ENCODE measurements around the gene RAB30.

DNA sequence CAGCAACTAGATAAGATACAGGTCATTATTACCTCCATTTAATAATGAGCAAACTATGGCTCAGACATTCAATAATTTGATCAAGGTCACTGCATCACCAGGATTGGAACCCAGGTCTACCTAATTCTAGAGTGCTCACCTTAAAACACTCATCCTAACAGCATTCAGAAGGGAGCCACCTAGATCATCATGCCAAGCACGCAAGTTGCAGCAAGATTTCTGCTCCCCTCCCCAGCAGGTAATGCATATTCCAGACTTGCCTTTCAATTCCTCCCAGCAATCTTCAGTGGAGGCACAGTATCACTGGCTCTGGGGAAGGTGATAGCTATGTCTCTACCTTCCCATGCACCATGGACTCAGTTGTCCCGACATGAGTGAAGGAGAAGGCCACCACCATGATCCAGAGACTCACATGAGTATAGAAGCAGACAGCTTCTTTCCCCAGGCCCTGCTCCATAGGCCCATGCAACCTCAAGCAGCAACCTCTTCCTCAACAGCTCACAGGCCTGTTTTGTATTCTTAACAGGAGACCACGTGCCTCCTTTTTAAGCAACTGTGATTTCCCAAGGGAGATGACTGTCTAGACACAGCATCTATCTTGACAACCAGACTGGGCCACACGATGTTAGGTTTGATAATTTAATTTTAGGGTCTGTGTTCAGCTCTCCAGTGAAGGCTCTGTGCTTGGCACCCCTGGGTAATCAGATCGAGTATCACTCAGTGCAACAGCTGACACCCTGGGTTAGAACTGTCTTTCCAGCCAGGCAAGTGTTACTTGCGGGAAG is 36.4 kb downstream of the RAB30 start:
- no peak for TF ChIP-seq YY1 (IDR thresholded peaks at IDR 0.05; ENCODE audit: insufficient read depth, insufficient read length)
- TF ChIP-seq ZNF274 (IDR thresholded peaks at IDR 0.05; ENCODE audit: low read depth, low read length): no peak
- TF ChIP-seq SUZ12 (IDR thresholded peaks at IDR 0.05; ENCODE audit: extremely low read depth, insufficient read depth, insufficient read length): no peak

Measured in NT2/D1 (cell line).